ENCODE data around the gene TMEM259. TPM values are rescaled to one million over a fixed set of nuclear protein-coding genes. Genes with fewer than 3 reads are reported as not detected.

Gene TMEM259
- total and polyA plus RNA-seq, 2 of the 13 experiments (the other 11 are each of a cell fraction or from before 2014, with no cell fraction given): 64.7 to 164 TPM

- TF ChIP-seq E2F2 (CRISPR knock-in tag; IDR thresholded peaks at IDR 0.05; ENCODE audit: borderline replicate concordance): no peak
- no peak for TF ChIP-seq EEA1 (CRISPR knock-in tag; IDR thresholded peaks at IDR 0.05; ENCODE audit: borderline replicate concordance)
- no peak for TF ChIP-seq SNAPC4 (CRISPR knock-in tag; IDR thresholded peaks at IDR 0.05)
- TF ChIP-seq ZNF556 (CRISPR knock-in tag; IDR thresholded peaks at IDR 0.05; ENCODE audit: borderline replicate concordance): no peak
- TF ChIP-seq PRMT3 (CRISPR knock-in tag; IDR thresholded peaks at IDR 0.05; ENCODE audit: borderline replicate concordance, low read depth): no peak
- no peak for TF ChIP-seq PAWR (CRISPR knock-in tag; IDR thresholded peaks at IDR 0.05; ENCODE audit: borderline replicate concordance)
- TF ChIP-seq MYC (CRISPR knock-in tag; IDR thresholded peaks at IDR 0.05; ENCODE audit: borderline replicate concordance): peak; percentile 71; the same call in 1 of the 2 replicates
- no peak for TF ChIP-seq ZNF280D (CRISPR knock-in tag; IDR thresholded peaks at IDR 0.05)
- TF ChIP-seq TRIM22 (IDR thresholded peaks at IDR 0.05): no peak
- no peak for TF ChIP-seq CERS6 (CRISPR knock-in tag; IDR thresholded peaks at IDR 0.05)
- TF ChIP-seq CREB3 (CRISPR knock-in tag; IDR thresholded peaks at IDR 0.05): no peak
- no peak for TF ChIP-seq MIER2 (CRISPR knock-in tag; IDR thresholded peaks at IDR 0.05)
- TF ChIP-seq ZNF883 (CRISPR knock-in tag; IDR thresholded peaks at IDR 0.05; ENCODE audit: not compliant biosample characterization): no peak
- TF ChIP-seq ZNF572 (CRISPR knock-in tag; IDR thresholded peaks at IDR 0.05): no peak
- no peak for TF ChIP-seq ZIK1 (CRISPR knock-in tag; IDR thresholded peaks at IDR 0.05; ENCODE audit: borderline replicate concordance, low read depth)
- TF ChIP-seq TOPORS (CRISPR knock-in tag; IDR thresholded peaks at IDR 0.05): no peak
Observed at GRCh38 chr19:993361-993830, 27.5 kb downstream of the TMEM259 start (continued).

Data from HepG2 (cell line).